ENCODE data around the gene CTSZ.

DNA sequence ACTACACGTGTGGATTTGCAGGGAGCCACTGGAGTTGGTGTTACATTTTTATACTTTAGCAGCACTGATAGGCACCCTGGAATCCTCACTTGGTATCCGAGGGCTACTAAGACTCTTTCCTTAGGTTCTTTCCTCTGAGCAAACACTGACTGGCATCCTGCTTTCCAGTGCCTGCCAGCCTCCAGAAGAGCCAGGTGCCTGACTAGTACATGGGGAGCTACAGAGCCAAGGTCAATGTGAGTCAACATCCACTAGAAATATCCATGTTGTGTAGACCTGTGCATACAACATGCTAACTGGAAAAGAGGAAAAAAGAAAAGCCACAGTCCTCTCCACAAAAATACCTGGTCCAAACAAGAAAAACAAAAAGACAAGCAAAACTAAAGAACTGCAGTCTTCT is 18.0 kb upstream of the CTSZ start:
- TF ChIP-seq, protein P1, sequence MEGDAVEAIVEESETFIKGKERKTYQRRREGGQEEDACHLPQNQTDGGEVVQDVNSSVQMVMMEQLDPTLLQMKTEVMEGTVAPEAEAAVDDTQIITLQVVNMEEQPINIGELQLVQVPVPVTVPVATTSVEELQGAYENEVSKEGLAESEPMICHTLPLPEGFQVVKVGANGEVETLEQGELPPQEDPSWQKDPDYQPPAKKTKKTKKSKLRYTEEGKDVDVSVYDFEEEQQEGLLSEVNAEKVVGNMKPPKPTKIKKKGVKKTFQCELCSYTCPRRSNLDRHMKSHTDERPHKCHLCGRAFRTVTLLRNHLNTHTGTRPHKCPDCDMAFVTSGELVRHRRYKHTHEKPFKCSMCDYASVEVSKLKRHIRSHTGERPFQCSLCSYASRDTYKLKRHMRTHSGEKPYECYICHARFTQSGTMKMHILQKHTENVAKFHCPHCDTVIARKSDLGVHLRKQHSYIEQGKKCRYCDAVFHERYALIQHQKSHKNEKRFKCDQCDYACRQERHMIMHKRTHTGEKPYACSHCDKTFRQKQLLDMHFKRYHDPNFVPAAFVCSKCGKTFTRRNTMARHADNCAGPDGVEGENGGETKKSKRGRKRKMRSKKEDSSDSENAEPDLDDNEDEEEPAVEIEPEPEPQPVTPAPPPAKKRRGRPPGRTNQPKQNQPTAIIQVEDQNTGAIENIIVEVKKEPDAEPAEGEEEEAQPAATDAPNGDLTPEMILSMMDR (IDR thresholded peaks at IDR 0.05) = no peak
- TF ChIP-seq POLR2A (IDR thresholded peaks at IDR 0.05) = no peak
